ENCODE data around the gene ZKSCAN3.

Gene ZKSCAN3

GRCh38 chr6:28343898-28344677 lies 5.7 kb upstream of the ZKSCAN3 start:
- no peak for TF ChIP-seq CTCF (IDR thresholded peaks at IDR 0.05; ENCODE audit: low read length, missing control alignments)
- no peak overlapping the region for H3K4me3 ChIP-seq (replicated peaks; ENCODE audit: low read depth, low read length)
- no peak for DNase-seq (ENCODE audit: low read depth)

- TF ChIP-seq CTCF (IDR thresholded peaks at IDR 0.05; ENCODE audit: low read length, missing control alignments): no peak
- H3K4me3 ChIP-seq (replicated peaks; ENCODE audit: low read depth, low read length): no peak overlapping the region
- DNase-seq (ENCODE audit: low read depth): no peak
These were observed 4.5 kb upstream of the ZKSCAN3 start for GRCh38 chr6:28345201-28345600.

GRCh38 chr6:28347119-28347518 lies 2.6 kb upstream of the ZKSCAN3 start:
- no peak for DNase-seq (ENCODE audit: low read depth)
- no peak for TF ChIP-seq CTCF (IDR thresholded peaks at IDR 0.05; ENCODE audit: low read length, missing control alignments)
- no peak overlapping the region for H3K4me3 ChIP-seq (replicated peaks; ENCODE audit: low read depth, low read length)

GRCh38 chr6:28349344-28349891 lies 329 bp upstream of the ZKSCAN3 start:
- TF ChIP-seq CTCF (IDR thresholded peaks at IDR 0.05; ENCODE audit: low read length, missing control alignments): no peak
- DNase-seq (ENCODE audit: low read depth): no peak
- H3K4me3 ChIP-seq (replicated peaks; ENCODE audit: low read depth, low read length): peak overlapping the region; percentile 88

GRCh38 chr6:28351087-28351486 lies 1.3 kb downstream of the ZKSCAN3 start:
- TF ChIP-seq CTCF (IDR thresholded peaks at IDR 0.05; ENCODE audit: low read length, missing control alignments): no peak
- peak overlapping the region; percentile 88 for H3K4me3 ChIP-seq (replicated peaks; ENCODE audit: low read depth, low read length)
- DNase-seq (ENCODE audit: low read depth): no peak

GRCh38 chr6:28351493-28351925 lies 1.8 kb downstream of the ZKSCAN3 start:
- no peak for TF ChIP-seq CTCF (IDR thresholded peaks at IDR 0.05; ENCODE audit: low read length, missing control alignments)
- no peak for DNase-seq (ENCODE audit: low read depth)
- peak overlapping the region; percentile 15 for H3K4me3 ChIP-seq (replicated peaks; ENCODE audit: low read depth, low read length)

- DNase-seq (ENCODE audit: low read depth): no peak
- H3K4me3 ChIP-seq (replicated peaks; ENCODE audit: low read depth, low read length): peak overlapping the region; percentile 18
- TF ChIP-seq CTCF (IDR thresholded peaks at IDR 0.05; ENCODE audit: low read length, missing control alignments): no peak
These were observed 3.6 kb downstream of the ZKSCAN3 start for GRCh38 chr6:28353356-28353755.
